IMR-90 (cell line): Measurements from ENCODE around the gene EHBP1. TPM values are rescaled to one million over a fixed set of nuclear protein-coding genes. Genes with fewer than 3 reads are reported as not detected.

Experiments used
- ATAC-seq: fragments of 200-7000 bp; cut with Tn5 transposase; 2 replicates; pipeline ENCODE4 v1.9.1; 2020; ENCODE audit warnings: low read depth, mild to moderate bottlenecking, moderate library complexity
- BruUV-seq: library from RNA; stranded (reverse); fragments of 400-500 nt; replicated peaks from 2 replicates; lab custom pipeline; 2021; lab: Mats Ljungman, UMichigan
- CTCF ChIA-PET: fragments of 300-600 bp; formaldehyde crosslinking; extraction: SDS; loops from one replicate; lab custom pipeline; 2021; ENCODE audit warnings: antibody characterized with exemption; lab: Yijun Ruan, JAX
- POLR2A ChIA-PET: fragments of 300-600 bp; sonication (Branson Sonifier 250); formaldehyde crosslinking; loops from one replicate; lab custom pipeline; 2022; ENCODE audit warnings: antibody characterized with exemption; ENCODE audit not compliant: unreplicated experiment; lab: Charles Lee
- DNase-seq: peaks from one replicate; pipeline ENCODE4 v3.0.0; 2013
- H2AFZ ChIP-seq: replicated peaks from 2 replicates; pipeline ENCODE3; 2013; ENCODE audit warnings: low read length, mild to moderate bottlenecking; ENCODE audit not compliant: poor library complexity
- H2AK5ac ChIP-seq: 2 replicates; pipeline ENCODE4 v1.6.1; 2013; ENCODE audit warnings: low read depth, low read length, inconsistent platforms
- H2AK9ac ChIP-seq: replicated peaks from 2 replicates; pipeline ENCODE3; 2013; ENCODE audit warnings: mild to moderate bottlenecking, low read depth, low read length, moderate library complexity; ENCODE audit not compliant: poor library complexity
- H2BK120ac ChIP-seq: 2 replicates; pipeline ENCODE4 v1.6.1; 2013; ENCODE audit warnings: low read depth, low read length, inconsistent platforms
- H2BK15ac ChIP-seq: 3 replicates; pipeline ENCODE4 v1.6.1; 2013; ENCODE audit warnings: low read depth, low read length, inconsistent platforms
- H2BK20ac ChIP-seq: 2 replicates; pipeline ENCODE4 v1.6.1; 2013; ENCODE audit warnings: low read depth, mild to moderate bottlenecking, inconsistent platforms, low read length, moderate library complexity
- H2BK5ac ChIP-seq: 2 replicates; pipeline ENCODE4 v1.6.1; 2013; ENCODE audit warnings: mild to moderate bottlenecking, low read depth, low read length, inconsistent platforms; ENCODE audit not compliant: poor library complexity, severe bottlenecking
- H3K14ac ChIP-seq: replicated peaks from 2 replicates; pipeline ENCODE4 v1.6.1; 2013; ENCODE audit warnings: low read depth, low read length, inconsistent platforms
- H3K18ac ChIP-seq: 2 replicates; pipeline ENCODE4 v1.6.1; 2013; ENCODE audit warnings: low read depth, low read length, control low read depth
- H3K23ac ChIP-seq: 2 replicates; pipeline ENCODE4 v1.6.1; 2013; ENCODE audit warnings: low read depth, low read length, inconsistent platforms
- H3K27ac ChIP-seq: 2 replicates; pipeline ENCODE4 v1.5.1; 2013; ENCODE audit warnings: mild to moderate bottlenecking, control low read depth, low read length; ENCODE audit not compliant: insufficient read depth
- H3K27me3 ChIP-seq: 2 replicates; pipeline ENCODE4 v1.6.1; 2013; ENCODE audit warnings: low read length; ENCODE audit not compliant: control insufficient read depth, insufficient read depth
- H3K36me3 ChIP-seq: 2 replicates; pipeline ENCODE4 v1.6.1; 2013; ENCODE audit warnings: low read length, mixed read lengths; ENCODE audit not compliant: control insufficient read depth, insufficient read depth
- H3K4ac ChIP-seq: 2 replicates; pipeline ENCODE4 v1.6.1; 2013; ENCODE audit warnings: low read depth, low read length, inconsistent platforms
- H3K4me1 ChIP-seq: 2 replicates; pipeline ENCODE4 v1.6.1; 2013; ENCODE audit warnings: low read length, mixed read lengths; ENCODE audit not compliant: control insufficient read depth, insufficient read depth
- H3K4me2 ChIP-seq: 2 replicates; pipeline ENCODE4 v1.6.1; 2013; ENCODE audit warnings: low read depth, mild to moderate bottlenecking, control low read depth, low read length, moderate library complexity
- H3K4me3 ChIP-seq: 2 replicates; pipeline ENCODE4 v1.5.1; 2013; ENCODE audit warnings: low read depth, mild to moderate bottlenecking, control low read depth, low read length, moderate library complexity; ENCODE audit not compliant: insufficient read depth
- H3K56ac ChIP-seq: 2 replicates; pipeline ENCODE4 v1.6.1; 2013; ENCODE audit warnings: low read length, inconsistent platforms; ENCODE audit not compliant: insufficient read depth; ENCODE audit errors: extremely low read depth
- H3K79me1 ChIP-seq, 2 experiments: 2 replicates each; pipeline ENCODE4 v1.6.1; 2013; ENCODE audit warnings: low read length in 2 of 2, inconsistent platforms in 1 of 2, low read depth in 1 of 2
- H3K9ac ChIP-seq: 2 replicates; pipeline ENCODE4 v1.6.1; 2013; ENCODE audit warnings: low read depth, low read length, control low read depth
- H3K9me1 ChIP-seq: 2 replicates; pipeline ENCODE4 v1.6.1; 2013; ENCODE audit warnings: low read length, inconsistent platforms; ENCODE audit not compliant: insufficient read depth
- H3K9me3 ChIP-seq: 2 replicates; pipeline ENCODE4 v1.6.1; 2013; ENCODE audit warnings: low read length; ENCODE audit not compliant: control insufficient read depth, insufficient read depth
- H4K20me1 ChIP-seq: 2 replicates; pipeline ENCODE4 v1.6.1; 2013; ENCODE audit warnings: low read length, inconsistent platforms; ENCODE audit not compliant: insufficient read depth
- H4K5ac ChIP-seq: 2 replicates; pipeline ENCODE4 v1.6.1; 2013; ENCODE audit warnings: mild to moderate bottlenecking, low read depth, low read length, control low read depth
- H4K8ac ChIP-seq, 2 experiments: 2 replicates each; pipeline ENCODE4 v1.6.1; 2013; ENCODE audit warnings: low read depth in 2 of 2, low read length in 2 of 2, control low read depth in 1 of 2, inconsistent platforms in 1 of 2
- H4K91ac ChIP-seq: 2 replicates; pipeline ENCODE4 v1.6.1; 2013; ENCODE audit warnings: low read depth, low read length, inconsistent platforms; ENCODE audit not compliant: insufficient read depth
- ELK1 ChIP-seq: fragments of 150-350 bp; IDR thresholded peaks from 2 replicates; pipeline ENCODE4 v1.6.1; 2016; ENCODE audit warnings: low read depth, mild to moderate bottlenecking, low read length, moderate library complexity, borderline replicate concordance
- FOS ChIP-seq: fragments of 150-350 bp; IDR thresholded peaks from 2 replicates; pipeline ENCODE4 v1.6.1; 2016; ENCODE audit warnings: low read depth, low read length
- MAFK ChIP-seq: IDR thresholded peaks from 2 replicates; pipeline ENCODE4 v1.6.1; 2012; ENCODE audit warnings: low read depth, low read length, improper control_type of control experiment
- POLR2A ChIP-seq: IDR thresholded peaks from 2 replicates; pipeline ENCODE4 v1.6.1; 2012; ENCODE audit warnings: mild to moderate bottlenecking, low read depth, low read length
- RFX5 ChIP-seq: IDR thresholded peaks from 2 replicates; pipeline ENCODE4 v1.8.0; 2012; ENCODE audit warnings: low read depth, mild to moderate bottlenecking, low read length, moderate library complexity
- USF2 ChIP-seq: fragments of 150-350 bp; IDR thresholded peaks from 2 replicates; pipeline ENCODE4 v1.6.1; 2017; ENCODE audit warnings: mild to moderate bottlenecking, antibody characterized with exemption, low read length, low read depth
- WGBS, 2 experiments: methylation state at CpG; one replicate each; pipeline versions ENCODE4 v1.1.5 to v1.1.7; 2013; ENCODE audit warnings: missing lambda C conversion rate in 2 of 2; ENCODE audit not compliant: insufficient read length in 1 of 2; ENCODE audit errors: extremely low coverage in 2 of 2; 5-methylcytosine and 5-hydroxymethylcytosine counted together
- dilution Hi-C: fragments of 300-500 bp; cut with HindIII; formaldehyde crosslinking; loops from one replicate; pipeline ENCODE4 v1.14.3; 2018; ENCODE audit warnings: low sequenced_read_pairs; ENCODE audit not compliant: unreplicated experiment
- in situ Hi-C: fragments of 300-500 bp; cut with MboI; formaldehyde crosslinking; loops from 3 replicates; pipeline ENCODE4 v1.14.3; 2019; ENCODE audit warnings: low sequenced_read_pairs, inconsistent platforms, mixed read lengths
- intact Hi-C: fragments of 100-400 bp; cut with micrococcal nuclease; formaldehyde crosslinking; loops from 2 replicates; pipeline ENCODE4 v1.10.0; 2022
- polyA plus RNA-seq, 3 experiments: library from polyadenylated mRNA; depleted of rRNA; stranded (reverse); fragments of >200 nt; gene quantifications; 2 replicates each; pipeline ENCODE4 v1.2.3, GENCODE V29; 2012; ENCODE audit warnings: low replicate concordance in 1 of 3
- total RNA-seq: library from RNA; depleted of rRNA; stranded (reverse); fragments of >200 nt; gene quantifications from 2 replicates; pipeline ENCODE4 v1.2.3, GENCODE V29; 2012

EHBP1 gene
- total and polyA plus RNA-seq, 2 of the 4 experiments (the other 2 are of a cell fraction) = 28.3 to 44.4 TPM

- H3K56ac ChIP-seq = no peak overlapping the region
- ATAC-seq = peak; percentile 52
- CTCF ChIA-PET = no interaction called here
- no peak overlapping the region for H3K27ac ChIP-seq
- H3K4me2 ChIP-seq = peak overlapping the region; percentile 63; the same call in 1 of the 2 replicates
- H2BK5ac ChIP-seq = peak overlapping the region; percentile 34
- H2AFZ ChIP-seq = no peak overlapping the region
- intact Hi-C loops (no loop called here), in situ Hi-C loops (no loop called here), dilution Hi-C loops (no loop called here)
- no peak overlapping the region for H4K5ac ChIP-seq
- no peak for DNase-seq
- no peak overlapping the region for H2BK120ac ChIP-seq
- H2AK5ac ChIP-seq = no peak overlapping the region
- no peak overlapping the region for H2AK9ac ChIP-seq
- no peak overlapping the region for H2BK20ac ChIP-seq
- no peak overlapping the region for H3K4ac ChIP-seq
- no peaks in the 10 kb centered on the region for H3K36me3 ChIP-seq
- no peaks in the 10 kb centered on the region for H3K27me3 ChIP-seq
- TF ChIP-seq USF2 (no peak), RFX5 (no peak), FOS (no peak), MAFK (no peak), ELK1 (no peak), POLR2A (no peak)
- H3K23ac ChIP-seq = no peak overlapping the region
- no peak overlapping the region for H3K14ac ChIP-seq
- H3K4me3 ChIP-seq = no peak overlapping the region
- H4K20me1 ChIP-seq = no peaks in the 10 kb centered on the region
- peaks cover 3% of the 10 kb centered on the region; the same call in 1 of the 2 replicates for H3K9me1 ChIP-seq
- H3K79me1 ChIP-seq = peaks cover 4% of the 10 kb centered on the region in 2 experiments; a peak in 2 of 4 replicates
- H3K9me3 ChIP-seq = no peaks in the 10 kb centered on the region
- no peak overlapping the region for H4K91ac ChIP-seq
- POLR2A ChIA-PET = no interaction called here
- no peak overlapping the region for H4K8ac ChIP-seq
- no CpG with 5 or more reads among the region's 2 CpGs for WGBS, 2 experiments
- BruUV-seq = no TSS peak
- no peak overlapping the region for H2BK15ac ChIP-seq
- H3K18ac ChIP-seq = no peak overlapping the region
- H3K4me1 ChIP-seq = peaks cover 4% of the 10 kb centered on the region; the same call in 1 of the 2 replicates
- no peak overlapping the region for H3K9ac ChIP-seq
These were observed 189.6 kb downstream of the EHBP1 start for GRCh38 chr2:62894966-62895631.
